ENCODE measurements around the gene RAD23A.

The RAD23A gene

GRCh38 chr19:12987781-12988180 lies 42.1 kb downstream of the RAD23A start:
- Histone ChIP-seq H3K4me3 (ENCODE audit: insufficient read depth in 1 of 2, low read depth in 1 of 2, low read length in 2 of 2) (no peak overlapping the region), H3K23ac (ENCODE audit: low read length in 2 of 2) (no peak overlapping the region), H2AK5ac (ENCODE audit: low read length, severe bottlenecking) (no peak overlapping the region), H3K9ac (ENCODE audit: low read length) (no peak overlapping the region), H2AFZ (ENCODE audit: low read depth, low read length) (no peak overlapping the region), H2BK15ac (ENCODE audit: low read depth, poor library complexity, severe bottlenecking) (no peak overlapping the region), H3K4me2 (ENCODE audit: low read length, poor library complexity, severe bottlenecking) (no peak overlapping the region), H3K18ac (ENCODE audit: low read depth in 1 of 2, low read length in 2 of 2) (no peak overlapping the region), H3K14ac (ENCODE audit: low read length in 2 of 2) (no peak overlapping the region), H4K91ac (ENCODE audit: low read length) (peak overlapping the region; percentile 54), H2BK5ac (ENCODE audit: low read depth, low read length, poor library complexity, severe bottlenecking) (no peak overlapping the region), H3K79me1 (replicated peaks; ENCODE audit: low read length, poor library complexity, severe bottlenecking) (no peaks in the 10 kb centered on the region), H2BK12ac (ENCODE audit: low read length in 2 of 2) (no peak overlapping the region), H2BK120ac (ENCODE audit: low read depth, low read length) (no peak overlapping the region), H4K8ac (ENCODE audit: low read length) (no peak overlapping the region), H3K4me1 (ENCODE audit: control insufficient read depth, insufficient read depth, low read depth, low read length) (peaks cover 10% of the 10 kb centered on the region), H3K27me3 (ENCODE audit: control insufficient read depth in 1 of 2, insufficient read depth in 1 of 2, low read length in 2 of 2) (peaks cover 0 to 66% of the 10 kb centered on the region in 2 experiments), H3K27ac (ENCODE audit: low read length, poor library complexity, severe bottlenecking) (no peak overlapping the region), H3K4ac (ENCODE audit: low read depth in 1 of 2, low read length in 2 of 2) (no peak overlapping the region), H3K9me3 (ENCODE audit: control insufficient read depth, low read length) (no peaks in the 10 kb centered on the region), H3K36me3 (ENCODE audit: control insufficient read depth in 1 of 2, insufficient read depth in 2 of 2, low read depth in 1 of 2, low read length in 2 of 2) (no peaks in the 10 kb centered on the region)
- no peak for DNase-seq
- 77% methylated on average over 9 of the region's 10 CpGs for WGBS

GRCh38 chr19:12990431-12990830 lies 44.8 kb downstream of the RAD23A start:
- Histone ChIP-seq H3K79me1 (replicated peaks; ENCODE audit: low read length, poor library complexity, severe bottlenecking) (no peaks in the 10 kb centered on the region), H4K8ac (ENCODE audit: low read length) (no peak overlapping the region), H3K27ac (ENCODE audit: low read length, poor library complexity, severe bottlenecking) (no peak overlapping the region), H3K9ac (ENCODE audit: low read length) (no peak overlapping the region), H3K14ac (ENCODE audit: low read length in 2 of 2) (no peak overlapping the region), H3K23ac (ENCODE audit: low read length in 2 of 2) (no peak overlapping the region), H3K9me3 (ENCODE audit: control insufficient read depth, low read length) (no peaks in the 10 kb centered on the region), H2BK5ac (ENCODE audit: low read depth, low read length, poor library complexity, severe bottlenecking) (no peak overlapping the region), H3K18ac (ENCODE audit: low read depth in 1 of 2, low read length in 2 of 2) (peak overlapping the region in 1 of 2 experiments; percentile 18), H3K36me3 (ENCODE audit: control insufficient read depth in 1 of 2, insufficient read depth in 2 of 2, low read depth in 1 of 2, low read length in 2 of 2) (no peaks in the 10 kb centered on the region), H3K4me3 (ENCODE audit: insufficient read depth in 1 of 2, low read depth in 1 of 2, low read length in 2 of 2) (no peak overlapping the region), H2BK120ac (ENCODE audit: low read depth, low read length) (no peak overlapping the region), H2BK15ac (ENCODE audit: low read depth, poor library complexity, severe bottlenecking) (no peak overlapping the region), H3K4me1 (ENCODE audit: control insufficient read depth, insufficient read depth, low read depth, low read length) (peaks cover 11% of the 10 kb centered on the region), H2BK12ac (ENCODE audit: low read length in 2 of 2) (no peak overlapping the region), H2AK5ac (ENCODE audit: low read length, severe bottlenecking) (no peak overlapping the region), H4K91ac (ENCODE audit: low read length) (peak overlapping the region; percentile 53), H2AFZ (ENCODE audit: low read depth, low read length) (no peak overlapping the region), H3K4ac (ENCODE audit: low read depth in 1 of 2, low read length in 2 of 2) (no peak overlapping the region), H3K4me2 (ENCODE audit: low read length, poor library complexity, severe bottlenecking) (no peak overlapping the region), H3K27me3 (ENCODE audit: control insufficient read depth in 1 of 2, insufficient read depth in 1 of 2, low read length in 2 of 2) (peaks cover 0 to 57% of the 10 kb centered on the region in 2 experiments)
- WGBS = 34% methylated on average over 18 of the region's 22 CpGs
- no peak for DNase-seq

GRCh38 chr19:12990853-12991252 lies 45.2 kb downstream of the RAD23A start:
- Histone ChIP-seq H4K8ac (ENCODE audit: low read length) (no peak overlapping the region), H3K27ac (ENCODE audit: low read length, poor library complexity, severe bottlenecking) (no peak overlapping the region), H2BK5ac (ENCODE audit: low read depth, low read length, poor library complexity, severe bottlenecking) (no peak overlapping the region), H3K23ac (ENCODE audit: low read length in 2 of 2) (peak overlapping the region in 1 of 2 experiments; percentile 35), H3K4me3 (ENCODE audit: insufficient read depth in 1 of 2, low read depth in 1 of 2, low read length in 2 of 2) (no peak overlapping the region), H3K9me3 (ENCODE audit: control insufficient read depth, low read length) (no peaks in the 10 kb centered on the region), H2BK12ac (ENCODE audit: low read length in 2 of 2) (no peak overlapping the region), H3K9ac (ENCODE audit: low read length) (no peak overlapping the region), H3K18ac (ENCODE audit: low read depth in 1 of 2, low read length in 2 of 2) (peak overlapping the region in 1 of 2 experiments; percentile 18), H3K27me3 (ENCODE audit: control insufficient read depth in 1 of 2, insufficient read depth in 1 of 2, low read length in 2 of 2) (peaks cover 0 to 52% of the 10 kb centered on the region in 2 experiments), H4K91ac (ENCODE audit: low read length) (peak overlapping the region; percentile 53), H3K36me3 (ENCODE audit: control insufficient read depth in 1 of 2, insufficient read depth in 2 of 2, low read depth in 1 of 2, low read length in 2 of 2) (no peaks in the 10 kb centered on the region), H3K14ac (ENCODE audit: low read length in 2 of 2) (no peak overlapping the region), H3K79me1 (replicated peaks; ENCODE audit: low read length, poor library complexity, severe bottlenecking) (no peaks in the 10 kb centered on the region), H2AK5ac (ENCODE audit: low read length, severe bottlenecking) (no peak overlapping the region), H2BK120ac (ENCODE audit: low read depth, low read length) (no peak overlapping the region), H2BK15ac (ENCODE audit: low read depth, poor library complexity, severe bottlenecking) (no peak overlapping the region), H3K4ac (ENCODE audit: low read depth in 1 of 2, low read length in 2 of 2) (no peak overlapping the region), H2AFZ (ENCODE audit: low read depth, low read length) (no peak overlapping the region), H3K4me2 (ENCODE audit: low read length, poor library complexity, severe bottlenecking) (no peak overlapping the region), H3K4me1 (ENCODE audit: control insufficient read depth, insufficient read depth, low read depth, low read length) (peaks cover 8% of the 10 kb centered on the region)
- WGBS = 61% methylated on average over 3 of the region's 3 CpGs
- no peak for DNase-seq

- Histone ChIP-seq H3K79me1 (replicated peaks; ENCODE audit: low read length, poor library complexity, severe bottlenecking) (no peaks in the 10 kb centered on the region), H3K27me3 (ENCODE audit: control insufficient read depth in 1 of 2, insufficient read depth in 1 of 2, low read length in 2 of 2) (peaks cover 0 to 52% of the 10 kb centered on the region in 2 experiments), H3K27ac (ENCODE audit: low read length, poor library complexity, severe bottlenecking) (no peak overlapping the region), H4K8ac (ENCODE audit: low read length) (no peak overlapping the region), H3K14ac (ENCODE audit: low read length in 2 of 2) (peak overlapping the region in 1 of 2 experiments; percentile 19), H2BK5ac (ENCODE audit: low read depth, low read length, poor library complexity, severe bottlenecking) (no peak overlapping the region), H2BK15ac (ENCODE audit: low read depth, poor library complexity, severe bottlenecking) (no peak overlapping the region), H3K9ac (ENCODE audit: low read length) (no peak overlapping the region), H3K18ac (ENCODE audit: low read depth in 1 of 2, low read length in 2 of 2) (no peak overlapping the region), H2BK120ac (ENCODE audit: low read depth, low read length) (no peak overlapping the region), H3K36me3 (ENCODE audit: control insufficient read depth in 1 of 2, insufficient read depth in 2 of 2, low read depth in 1 of 2, low read length in 2 of 2) (no peaks in the 10 kb centered on the region), H3K4me3 (ENCODE audit: insufficient read depth in 1 of 2, low read depth in 1 of 2, low read length in 2 of 2) (no peak overlapping the region), H4K91ac (ENCODE audit: low read length) (peak overlapping the region; percentile 40), H3K23ac (ENCODE audit: low read length in 2 of 2) (no peak overlapping the region), H2AFZ (ENCODE audit: low read depth, low read length) (no peak overlapping the region), H2BK12ac (ENCODE audit: low read length in 2 of 2) (no peak overlapping the region), H3K4me2 (ENCODE audit: low read length, poor library complexity, severe bottlenecking) (no peak overlapping the region), H3K4ac (ENCODE audit: low read depth in 1 of 2, low read length in 2 of 2) (no peak overlapping the region), H3K4me1 (ENCODE audit: control insufficient read depth, insufficient read depth, low read depth, low read length) (peaks cover 12% of the 10 kb centered on the region), H2AK5ac (ENCODE audit: low read length, severe bottlenecking) (no peak overlapping the region), H3K9me3 (ENCODE audit: control insufficient read depth, low read length) (no peaks in the 10 kb centered on the region)
- 92% methylated on average over 5 of the region's 5 CpGs for WGBS
- no peak for DNase-seq
Observed at GRCh38 chr19:12991296-12991695, 45.6 kb downstream of the RAD23A start.
